Mesendoderm (in vitro differentiated cells): Measurements from ENCODE around the gene OGDH.
A peak's percentile ranks its signal among the peaks of the same experiment; 100 is the strongest.

Experiments used
- DNase-seq: peaks from one replicate; pipeline ENCODE4 v3.0.0; 2013
- H2AK5ac ChIP-seq: 2 replicates; pipeline ENCODE4 v1.6.1; 2013; ENCODE audit warnings: low read length, inconsistent platforms
- H2BK120ac ChIP-seq: 2 replicates; pipeline ENCODE4 v1.6.1; 2013; ENCODE audit warnings: low read depth, mild to moderate bottlenecking, low read length, moderate library complexity, mixed read lengths
- H2BK15ac ChIP-seq: replicated peaks from 2 replicates; pipeline ENCODE4 v1.6.1; 2013; ENCODE audit warnings: low read depth, mild to moderate bottlenecking, moderate library complexity
- H2BK5ac ChIP-seq: 2 replicates; pipeline ENCODE4 v1.6.1; 2013; ENCODE audit warnings: low read length, inconsistent platforms
- H3K18ac ChIP-seq: 2 replicates; pipeline ENCODE4 v1.6.1; 2013; ENCODE audit warnings: mild to moderate bottlenecking, low read length, mixed read lengths
- H3K23ac ChIP-seq: one replicate; pipeline ENCODE4 v1.6.1; 2013; ENCODE audit warnings: low read length
- H3K27ac ChIP-seq: 2 replicates; pipeline ENCODE4 v1.5.1; 2013; ENCODE audit warnings: low read depth, mild to moderate bottlenecking, inconsistent platforms, low read length, moderate library complexity
- H3K27me3 ChIP-seq: 2 replicates; pipeline ENCODE4 v1.6.1; 2013; ENCODE audit warnings: low read length, control low read depth, mild to moderate bottlenecking, inconsistent platforms; ENCODE audit not compliant: insufficient read depth, poor library complexity
- H3K36me3 ChIP-seq: 2 replicates; pipeline ENCODE4 v1.6.1; 2013; ENCODE audit warnings: low read length, inconsistent platforms; ENCODE audit not compliant: control insufficient read depth, insufficient read depth
- H3K4ac ChIP-seq: one replicate; pipeline ENCODE4 v1.6.1; 2013; ENCODE audit warnings: low read depth, mild to moderate bottlenecking, low read length, moderate library complexity
- H3K4me1 ChIP-seq: 2 replicates; pipeline ENCODE4 v1.6.1; 2013; ENCODE audit warnings: low read depth, low read length, inconsistent platforms; ENCODE audit not compliant: control insufficient read depth
- H3K4me2 ChIP-seq: 2 replicates; pipeline ENCODE4 v1.6.1; 2013; ENCODE audit warnings: low read length
- H3K4me3 ChIP-seq: 2 replicates; pipeline ENCODE4 v1.5.1; 2013; ENCODE audit warnings: mild to moderate bottlenecking, low read length
- H3K56ac ChIP-seq: one replicate; pipeline ENCODE4 v1.6.1; 2013; ENCODE audit warnings: low read length
- H3K79me1 ChIP-seq: 2 replicates; pipeline ENCODE4 v1.6.1; 2013; ENCODE audit warnings: low read length, inconsistent platforms
- H3K79me2 ChIP-seq: 2 replicates; pipeline ENCODE4 v1.6.1; 2013; ENCODE audit warnings: mild to moderate bottlenecking, low read length; ENCODE audit not compliant: control insufficient read depth, insufficient read depth
- H3K9ac ChIP-seq: 2 replicates; pipeline ENCODE4 v1.6.1; 2013; ENCODE audit warnings: low read length, inconsistent platforms
- H4K5ac ChIP-seq: one replicate; pipeline ENCODE4 v1.6.1; 2013; ENCODE audit warnings: low read length
- H4K8ac ChIP-seq: one replicate; pipeline ENCODE4 v1.6.1; 2013; ENCODE audit warnings: low read depth, mild to moderate bottlenecking, control low read depth, low read length, moderate library complexity
- WGBS: extraction: QIAGEN DNeasy Blood & Tissue Kit; methylation state at CpG from one replicate; pipeline ENCODE4 v1.1.7; 2013; ENCODE audit warnings: low lambda C conversion rate, missing lambda C conversion rate; ENCODE audit not compliant: insufficient coverage; ENCODE audit errors: extremely low coverage; 5-methylcytosine and 5-hydroxymethylcytosine counted together

The OGDH gene

DNA sequence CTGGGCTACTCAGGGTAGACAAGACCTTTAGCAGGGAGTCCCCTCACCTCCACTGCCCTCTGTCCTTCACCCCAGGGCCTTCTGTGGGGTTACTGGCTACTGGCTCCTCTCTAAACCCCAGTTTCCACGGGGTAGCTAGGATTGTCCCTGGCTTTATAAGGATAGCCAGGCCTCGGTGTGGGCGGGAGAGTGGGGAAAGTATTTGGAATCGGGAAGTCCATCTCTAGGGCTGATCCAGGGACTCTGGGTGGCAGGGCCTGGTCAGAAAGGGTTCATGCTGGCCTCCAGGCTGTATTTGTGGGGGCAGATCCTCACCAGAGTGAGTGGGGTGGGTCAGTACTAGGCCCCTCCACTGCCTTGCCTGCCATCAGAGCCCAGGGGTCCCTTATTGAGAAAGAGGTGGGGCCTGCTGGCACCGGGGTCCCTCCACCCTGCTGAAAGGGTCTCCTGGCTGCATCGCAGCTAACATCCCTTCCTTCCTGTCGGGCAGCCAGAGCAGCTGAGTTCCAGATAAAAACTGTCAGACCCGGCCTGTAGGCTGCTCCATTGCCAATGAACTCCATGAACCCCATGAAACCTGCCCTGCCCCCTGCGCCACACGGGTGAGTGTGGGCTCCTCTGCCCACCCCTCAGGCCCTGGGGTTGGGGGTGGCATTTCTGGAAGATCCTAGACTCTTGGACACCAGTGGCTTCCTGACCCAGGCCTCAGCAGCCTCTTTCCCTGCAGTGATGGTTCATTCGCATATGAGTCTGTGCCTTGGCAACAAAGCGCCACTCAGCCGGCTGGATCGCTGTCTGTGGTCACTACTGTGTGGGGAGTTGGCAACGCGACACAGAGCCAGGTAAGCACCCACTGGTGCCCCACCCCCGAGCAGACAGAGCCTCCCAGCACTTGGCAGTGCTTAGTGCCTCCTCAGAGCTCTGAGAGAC, 149.5 kb downstream of the OGDH start:
- no peak overlapping the region for H3K4me3 ChIP-seq
- H3K79me1 ChIP-seq = peaks cover 3% of the 10 kb centered on the region
- no peak overlapping the region for H3K18ac ChIP-seq
- H3K4me2 ChIP-seq = no peak overlapping the region
- H3K4ac ChIP-seq = no peak overlapping the region
- H2AK5ac ChIP-seq = no peak overlapping the region
- no peak overlapping the region for H3K23ac ChIP-seq
- no peak overlapping the region for H2BK15ac ChIP-seq
- no peaks in the 10 kb centered on the region for H3K36me3 ChIP-seq
- DNase-seq = no peak
- H3K79me2 ChIP-seq = no peaks in the 10 kb centered on the region
- no peak overlapping the region for H3K27ac ChIP-seq
- no CpG with 5 or more reads among the region's 17 CpGs for WGBS
- no peak overlapping the region for H4K8ac ChIP-seq
- peak overlapping the region; percentile 17 for H3K56ac ChIP-seq
- H2BK5ac ChIP-seq = no peak overlapping the region
- H3K27me3 ChIP-seq = no peaks in the 10 kb centered on the region
- no peak overlapping the region for H2BK120ac ChIP-seq
- no peaks in the 10 kb centered on the region for H3K4me1 ChIP-seq
- H3K9ac ChIP-seq = no peak overlapping the region
- no peak overlapping the region for H4K5ac ChIP-seq

DNA sequence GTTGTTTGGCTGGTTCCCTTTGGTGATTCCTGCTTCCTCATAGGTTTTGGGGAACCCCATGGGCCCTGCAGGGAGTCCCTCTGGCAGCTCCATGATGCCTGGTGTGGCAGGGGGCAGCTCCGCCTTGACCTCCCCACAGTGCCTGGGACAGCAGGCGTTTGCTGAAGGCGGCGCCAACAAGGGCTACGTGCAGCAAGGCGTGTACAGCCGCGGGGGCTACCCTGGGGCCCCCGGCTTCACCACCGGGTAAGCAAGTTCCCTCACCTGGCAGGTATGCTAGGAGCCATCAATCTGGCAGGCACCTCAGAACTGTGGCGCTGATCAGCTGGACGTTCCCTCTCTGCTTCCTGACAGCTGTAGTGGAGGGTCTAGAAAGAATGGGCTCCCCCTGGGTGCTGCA, 150.5 kb downstream of the OGDH start:
- Histone ChIP-seq H2AK5ac (no peak overlapping the region), H3K27me3 (no peaks in the 10 kb centered on the region), H4K5ac (no peak overlapping the region), H3K79me2 (no peaks in the 10 kb centered on the region), H3K4me1 (no peaks in the 10 kb centered on the region), H3K4me2 (no peak overlapping the region), H3K18ac (no peak overlapping the region), H2BK120ac (no peak overlapping the region), H2BK5ac (no peak overlapping the region), H4K8ac (no peak overlapping the region), H3K4me3 (no peak overlapping the region), H3K36me3 (no peaks in the 10 kb centered on the region), H3K9ac (no peak overlapping the region), H2BK15ac (no peak overlapping the region), H3K79me1 (peaks cover 3% of the 10 kb centered on the region), H3K27ac (no peak overlapping the region), H3K4ac (no peak overlapping the region), H3K23ac (no peak overlapping the region), H3K56ac (no peak overlapping the region)
- WGBS = no CpG with 5 or more reads among the region's 12 CpGs
- DNase-seq = no peak

DNA sequence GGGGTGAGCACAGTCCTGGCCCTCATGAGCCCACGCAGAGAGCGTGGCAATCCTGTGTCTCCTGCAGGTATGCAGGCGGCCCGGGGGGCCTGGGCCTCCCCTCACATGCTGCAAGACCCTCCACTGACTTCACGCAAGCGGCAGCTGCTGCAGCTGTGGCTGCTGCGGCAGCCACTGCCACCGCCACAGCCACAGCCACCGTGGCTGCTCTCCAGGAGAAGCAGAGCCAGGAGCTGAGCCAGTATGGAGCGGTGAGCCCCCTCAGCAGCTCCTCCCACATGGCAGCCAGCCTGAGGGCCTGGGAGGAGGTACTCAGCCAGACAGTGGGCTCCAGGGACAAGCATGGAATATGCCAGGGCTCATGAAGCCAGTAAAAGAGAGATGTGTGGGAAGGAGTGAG, 150.9 kb downstream of the OGDH start:
- H3K4me3 ChIP-seq = no peak overlapping the region
- no peak overlapping the region for H3K27ac ChIP-seq
- no peaks in the 10 kb centered on the region for H3K36me3 ChIP-seq
- DNase-seq = no peak
- H3K4me1 ChIP-seq = no peaks in the 10 kb centered on the region
- H3K4ac ChIP-seq = no peak overlapping the region
- H3K4me2 ChIP-seq = no peak overlapping the region
- no peak overlapping the region for H2BK120ac ChIP-seq
- peaks cover 3% of the 10 kb centered on the region for H3K79me1 ChIP-seq
- H3K23ac ChIP-seq = no peak overlapping the region
- H3K27me3 ChIP-seq = no peaks in the 10 kb centered on the region
- H2BK15ac ChIP-seq = no peak overlapping the region
- no peak overlapping the region for H4K5ac ChIP-seq
- no CpG with 5 or more reads among the region's 10 CpGs for WGBS
- no peak overlapping the region for H2BK5ac ChIP-seq
- no peak overlapping the region for H2AK5ac ChIP-seq
- no peak overlapping the region for H4K8ac ChIP-seq
- no peak overlapping the region for H3K9ac ChIP-seq
- no peak overlapping the region for H3K56ac ChIP-seq
- H3K79me2 ChIP-seq = no peaks in the 10 kb centered on the region
- no peak overlapping the region for H3K18ac ChIP-seq

- no peak overlapping the region for H3K56ac ChIP-seq
- DNase-seq = no peak
- H3K27ac ChIP-seq = no peak overlapping the region
- H3K18ac ChIP-seq = no peak overlapping the region
- no peak overlapping the region for H4K5ac ChIP-seq
- no peak overlapping the region for H3K23ac ChIP-seq
- H2AK5ac ChIP-seq = no peak overlapping the region
- H3K9ac ChIP-seq = no peak overlapping the region
- no peaks in the 10 kb centered on the region for H3K27me3 ChIP-seq
- no peak overlapping the region for H3K4me2 ChIP-seq
- H2BK5ac ChIP-seq = no peak overlapping the region
- H3K4me1 ChIP-seq = no peaks in the 10 kb centered on the region
- no peak overlapping the region for H2BK15ac ChIP-seq
- WGBS = no CpG with 5 or more reads among the region's 7 CpGs
- H3K36me3 ChIP-seq = no peaks in the 10 kb centered on the region
- H3K79me1 ChIP-seq = peaks cover 3% of the 10 kb centered on the region
- H2BK120ac ChIP-seq = no peak overlapping the region
- no peak overlapping the region for H3K4me3 ChIP-seq
- no peaks in the 10 kb centered on the region for H3K79me2 ChIP-seq
- no peak overlapping the region for H3K4ac ChIP-seq
- H4K8ac ChIP-seq = no peak overlapping the region
These were observed 151.3 kb downstream of the OGDH start for GRCh38 chr7:44757739-44758138.
